ENCODE results near the gene TBC1D22A. TPM values are rescaled to one million over a fixed set of nuclear protein-coding genes. Genes with fewer than 3 reads are reported as not detected.
"Not testable (repeated sequence)": the region's sequence is repeated elsewhere in the genome, so short reads cannot be mapped to it uniquely, and the experiment has no call there.

Gene TBC1D22A
- polyA plus RNA-seq, 1 of the 3 experiments (the other 2 are of a cell fraction): 16.5 TPM

DNA sequence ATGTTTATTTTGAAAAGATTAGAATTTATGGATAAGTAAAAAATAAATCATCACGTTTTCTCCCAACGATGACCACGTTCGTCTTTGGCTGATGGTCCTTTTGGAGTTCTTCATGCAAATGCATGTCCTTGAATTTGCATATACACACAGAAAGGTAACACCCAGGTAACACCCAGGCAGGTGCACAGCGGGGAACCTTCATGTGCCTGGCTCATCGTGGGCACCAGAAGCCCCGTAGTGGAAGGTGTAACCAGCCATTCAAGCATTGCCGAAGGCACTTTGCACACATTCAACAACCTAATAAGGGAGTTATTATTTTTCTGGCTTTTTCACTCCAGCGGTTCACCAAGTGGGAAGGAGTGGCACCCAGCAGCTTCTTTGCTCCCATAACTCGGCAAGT lies 404.6 kb downstream of the TBC1D22A start:
- H3K27me3 ChIP-seq (ENCODE audit: insufficient read depth): no peaks in the 10 kb centered on the region
- H3K79me2 ChIP-seq (ENCODE audit: insufficient read depth): no peaks in the 10 kb centered on the region
- no peak overlapping the region for H3K9ac ChIP-seq
- no peaks in the 10 kb centered on the region for H3F3A ChIP-seq (replicated peaks; ENCODE audit: insufficient read depth)
- ChIA-PET POLR2A (no interaction called here), CTCF (no interaction called here)
- H4K20me1 ChIP-seq (ENCODE audit: insufficient read depth): no peaks in the 10 kb centered on the region
- whole genome bisulfite sequencing (ENCODE audit: low lambda C conversion rate): 95% methylated on average over 10 of the region's 10 CpGs
- no peaks in the 10 kb centered on the region for H3K36me3 ChIP-seq (replicated peaks in 1 of 2; ENCODE audit: control insufficient read depth in 1 of 2, insufficient read depth in 2 of 2, low read length in 1 of 2)
- no peak overlapping the region for H3K4me3 ChIP-seq (ENCODE audit: low read depth in 2 of 2, low read length in 1 of 2)
- DNase-seq: no peak
- no peak overlapping the region for H3K4me2 ChIP-seq
- H3K9me3 ChIP-seq: no peaks in the 10 kb centered on the region
- no peaks in the 10 kb centered on the region for H3K9me2 ChIP-seq
- H3K4me1 ChIP-seq (ENCODE audit: control insufficient read depth in 1 of 2, insufficient read depth in 2 of 2, low read depth in 1 of 2, low read length in 1 of 2): peaks cover 0 to 4% of the 10 kb centered on the region in 2 experiments; a peak in 1 of 4 replicates
- H3K27ac ChIP-seq (ENCODE audit: low read depth in 2 of 2, low read length in 1 of 2): no peak overlapping the region
- no peak overlapping the region for H2AFZ ChIP-seq (ENCODE audit: low read depth)
- TF ChIP-seq GATA2 (CRISPR knock-in tag; IDR thresholded peaks at IDR 0.05) (no peak), POLR2AphosphoS5 (IDR thresholded peaks at IDR 0.05; ENCODE audit: low read depth, low read length) (no peak), USF1 (IDR thresholded peaks at IDR 0.05; ENCODE audit: borderline replicate concordance, low read depth) (no peak), MXI1 (IDR thresholded peaks at IDR 0.05; ENCODE audit: low read depth, low read length) (no peak), EP300 (IDR thresholded peaks at IDR 0.05; ENCODE audit: borderline replicate concordance in 1 of 2, low read depth in 1 of 2, low read length in 1 of 2) (no peak), TAF1 (IDR thresholded peaks at IDR 0.05; ENCODE audit: borderline replicate concordance, low read depth, low read length) (no peak), RAD21 (IDR thresholded peaks at IDR 0.05; ENCODE audit: low read length) (no peak), ZBTB33 (IDR thresholded peaks at IDR 0.05; ENCODE audit: borderline replicate concordance, low read depth) (no peak)
- TF ChIP-seq, protein P1, sequence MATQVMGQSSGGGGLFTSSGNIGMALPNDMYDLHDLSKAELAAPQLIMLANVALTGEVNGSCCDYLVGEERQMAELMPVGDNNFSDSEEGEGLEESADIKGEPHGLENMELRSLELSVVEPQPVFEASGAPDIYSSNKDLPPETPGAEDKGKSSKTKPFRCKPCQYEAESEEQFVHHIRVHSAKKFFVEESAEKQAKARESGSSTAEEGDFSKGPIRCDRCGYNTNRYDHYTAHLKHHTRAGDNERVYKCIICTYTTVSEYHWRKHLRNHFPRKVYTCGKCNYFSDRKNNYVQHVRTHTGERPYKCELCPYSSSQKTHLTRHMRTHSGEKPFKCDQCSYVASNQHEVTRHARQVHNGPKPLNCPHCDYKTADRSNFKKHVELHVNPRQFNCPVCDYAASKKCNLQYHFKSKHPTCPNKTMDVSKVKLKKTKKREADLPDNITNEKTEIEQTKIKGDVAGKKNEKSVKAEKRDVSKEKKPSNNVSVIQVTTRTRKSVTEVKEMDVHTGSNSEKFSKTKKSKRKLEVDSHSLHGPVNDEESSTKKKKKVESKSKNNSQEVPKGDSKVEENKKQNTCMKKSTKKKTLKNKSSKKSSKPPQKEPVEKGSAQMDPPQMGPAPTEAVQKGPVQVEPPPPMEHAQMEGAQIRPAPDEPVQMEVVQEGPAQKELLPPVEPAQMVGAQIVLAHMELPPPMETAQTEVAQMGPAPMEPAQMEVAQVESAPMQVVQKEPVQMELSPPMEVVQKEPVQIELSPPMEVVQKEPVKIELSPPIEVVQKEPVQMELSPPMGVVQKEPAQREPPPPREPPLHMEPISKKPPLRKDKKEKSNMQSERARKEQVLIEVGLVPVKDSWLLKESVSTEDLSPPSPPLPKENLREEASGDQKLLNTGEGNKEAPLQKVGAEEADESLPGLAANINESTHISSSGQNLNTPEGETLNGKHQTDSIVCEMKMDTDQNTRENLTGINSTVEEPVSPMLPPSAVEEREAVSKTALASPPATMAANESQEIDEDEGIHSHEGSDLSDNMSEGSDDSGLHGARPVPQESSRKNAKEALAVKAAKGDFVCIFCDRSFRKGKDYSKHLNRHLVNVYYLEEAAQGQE (IDR thresholded peaks at IDR 0.05; ENCODE audit: low read depth, low read length): no peak

DNA sequence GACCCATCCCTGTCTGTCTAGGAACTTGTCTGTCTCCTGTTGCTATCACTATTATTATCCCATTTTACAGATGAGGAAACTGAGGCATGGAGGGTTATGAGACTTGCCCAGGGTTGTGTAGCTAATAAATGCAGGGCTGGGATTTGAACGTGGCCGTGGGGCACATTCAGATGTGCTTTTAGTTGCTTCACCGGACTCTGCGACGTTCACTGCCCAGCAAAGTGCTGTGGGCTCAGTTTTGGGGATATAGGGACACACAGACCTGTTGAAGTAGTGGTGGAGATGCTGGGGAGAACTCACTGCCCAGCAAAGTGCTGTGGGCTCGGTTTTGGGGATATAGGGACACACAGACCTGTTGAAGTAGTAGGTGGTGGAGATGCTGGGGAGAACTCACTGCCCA lies 405.5 kb downstream of the TBC1D22A start:
- H3K79me2 ChIP-seq (ENCODE audit: insufficient read depth); H3K27me3 ChIP-seq (ENCODE audit: insufficient read depth); H3K4me3 ChIP-seq (ENCODE audit: low read depth in 2 of 2, low read length in 1 of 2); H3K4me2 ChIP-seq; CTCF ChIA-PET; H2AFZ ChIP-seq (ENCODE audit: low read depth); H3K9ac ChIP-seq; H3K36me3 ChIP-seq (replicated peaks in 1 of 2; ENCODE audit: control insufficient read depth in 1 of 2, insufficient read depth in 2 of 2, low read length in 1 of 2); DNase-seq; H4K20me1 ChIP-seq (ENCODE audit: insufficient read depth); H3K9me2 ChIP-seq; H3F3A ChIP-seq (replicated peaks; ENCODE audit: insufficient read depth); H3K27ac ChIP-seq (ENCODE audit: low read depth in 2 of 2, low read length in 1 of 2); POLR2A ChIA-PET; H3K4me1 ChIP-seq (ENCODE audit: control insufficient read depth in 1 of 2, insufficient read depth in 2 of 2, low read depth in 1 of 2, low read length in 1 of 2); H3K9me3 ChIP-seq: not testable (repeated sequence)
- 98% methylated on average over 6 of the region's 6 CpGs for WGBS (ENCODE audit: low lambda C conversion rate)
